ENCODE results near the gene RYR1.

The RYR1 gene

DNA sequence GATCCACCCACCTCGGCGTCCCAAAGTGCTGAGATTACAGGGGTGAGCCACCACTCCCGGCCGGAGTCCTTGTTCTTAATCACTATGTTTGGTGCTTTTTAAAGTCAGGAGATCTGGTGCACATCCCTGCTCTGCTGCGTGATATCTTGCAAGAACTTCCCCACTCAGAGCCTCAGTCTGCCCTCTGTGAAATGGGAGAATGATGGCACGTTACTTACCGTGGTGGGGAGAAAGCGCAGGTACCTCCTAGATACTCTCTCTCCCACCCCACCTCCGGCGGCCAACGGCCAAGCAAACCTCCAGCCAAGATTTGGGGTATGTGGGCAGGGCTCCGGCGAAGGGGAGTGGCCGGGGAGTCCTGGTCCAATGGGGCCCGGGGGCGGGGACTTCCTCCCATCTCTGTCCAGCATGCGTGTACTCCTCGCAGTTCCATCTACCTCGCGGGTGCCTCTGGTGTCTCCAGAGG lies at the start of gene RYR1:
Gene RYR1 (plus strand): TSS at position 424 of the 466 bp plus-strand sequence. CDS start 139 bp downstream, outside the sequence.
- DNase-seq = no peak

DNA sequence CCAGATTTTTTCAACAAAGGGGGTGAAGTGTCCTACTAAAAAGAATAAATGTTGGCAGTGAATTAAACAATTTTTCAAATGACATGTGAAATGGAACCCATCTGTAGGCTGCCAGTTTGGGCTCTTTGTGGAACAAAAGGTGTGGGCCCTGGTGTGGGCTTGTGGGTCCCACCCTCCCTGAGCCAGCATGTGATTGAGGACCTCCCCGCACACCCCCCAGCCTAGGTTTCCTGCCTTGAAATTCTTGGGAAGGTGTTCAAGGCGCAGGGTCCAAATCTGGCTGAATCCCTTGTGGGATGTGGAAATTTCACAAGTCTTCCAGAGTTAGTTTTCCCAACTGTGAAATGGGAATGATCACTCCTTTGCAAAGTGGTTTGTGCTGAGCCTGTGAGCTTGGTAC lies 49.7 kb upstream of the RYR1 start:
- DNase-seq = no peak

DNA sequence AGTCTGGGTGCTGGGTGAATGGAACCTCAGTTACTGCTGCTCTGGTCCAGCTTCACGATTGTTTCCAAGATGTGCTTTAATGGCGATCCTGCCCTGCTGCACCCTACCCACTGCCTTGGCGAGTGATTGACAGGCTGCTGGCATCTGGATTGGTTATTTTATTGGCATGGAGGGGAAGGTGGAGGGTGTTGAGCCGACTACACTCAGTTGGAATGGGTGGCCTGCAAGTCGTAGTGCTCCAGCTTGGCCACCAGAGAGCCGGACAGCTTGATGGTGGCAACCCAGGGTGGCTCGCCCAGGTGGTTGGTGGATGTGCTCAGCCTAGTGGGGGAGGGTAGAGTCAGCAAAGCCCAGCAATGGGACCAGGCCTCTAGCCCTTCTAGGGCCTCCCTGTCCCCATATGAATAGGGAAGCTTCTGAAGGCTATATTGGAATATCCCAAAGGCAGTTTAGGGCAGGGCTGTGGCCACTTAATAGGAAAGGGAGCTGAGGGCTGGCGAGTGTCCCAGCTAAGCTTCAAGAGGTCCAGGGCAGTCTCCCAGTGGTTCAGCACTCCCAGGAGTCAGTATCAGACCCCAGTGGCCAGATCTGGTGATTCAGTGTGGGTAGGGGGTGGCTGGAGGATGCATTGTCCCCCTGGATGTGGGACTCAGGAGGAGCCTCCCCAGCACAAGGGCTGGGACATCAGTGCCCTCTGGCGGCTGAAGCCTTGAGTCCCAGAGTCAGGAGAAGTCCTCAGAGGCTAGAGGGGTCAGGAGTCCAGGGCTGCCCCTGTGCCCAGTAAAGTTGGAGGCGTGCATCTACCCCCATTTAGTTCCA lies 49.1 kb upstream of the RYR1 start:
- DNase-seq = peak; percentile 62

DNA sequence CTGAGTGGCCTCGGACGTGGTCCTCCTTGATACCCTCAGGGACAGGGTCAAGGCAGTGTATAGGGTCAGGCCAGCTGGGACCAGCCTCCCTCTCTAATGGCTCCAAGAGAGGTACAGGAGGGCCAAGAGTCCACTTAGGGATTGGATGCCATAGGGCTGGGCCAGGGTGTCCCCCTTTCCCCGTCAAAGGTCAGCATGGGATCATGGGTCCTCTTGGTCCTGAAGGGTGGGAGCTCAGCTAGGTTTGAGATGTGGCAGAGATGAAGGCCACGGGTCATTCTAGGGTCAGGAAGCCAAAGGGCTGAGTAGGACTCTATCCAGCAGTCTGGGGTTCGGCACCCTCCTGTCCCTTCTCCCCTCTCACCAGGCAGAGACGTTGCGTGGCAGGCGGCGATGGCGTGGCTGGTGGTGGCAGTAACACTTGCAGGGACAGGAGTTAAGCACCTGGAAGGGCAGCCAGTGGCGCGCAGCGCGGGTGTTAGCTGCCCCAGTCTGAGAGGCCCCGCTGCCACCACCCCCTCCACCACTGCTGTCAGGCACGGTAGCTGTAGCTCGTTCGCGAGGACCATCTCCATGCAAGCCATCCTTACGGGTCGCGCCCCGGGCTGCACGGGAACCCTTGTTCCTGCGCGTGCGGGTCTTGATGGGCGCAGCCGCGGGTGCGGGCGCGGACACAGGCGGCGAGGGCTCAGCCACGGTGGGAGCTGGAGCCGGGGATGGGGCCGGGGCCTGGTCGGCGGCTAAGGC lies 48.3 kb upstream of the RYR1 start:
- no peak for DNase-seq

DNA sequence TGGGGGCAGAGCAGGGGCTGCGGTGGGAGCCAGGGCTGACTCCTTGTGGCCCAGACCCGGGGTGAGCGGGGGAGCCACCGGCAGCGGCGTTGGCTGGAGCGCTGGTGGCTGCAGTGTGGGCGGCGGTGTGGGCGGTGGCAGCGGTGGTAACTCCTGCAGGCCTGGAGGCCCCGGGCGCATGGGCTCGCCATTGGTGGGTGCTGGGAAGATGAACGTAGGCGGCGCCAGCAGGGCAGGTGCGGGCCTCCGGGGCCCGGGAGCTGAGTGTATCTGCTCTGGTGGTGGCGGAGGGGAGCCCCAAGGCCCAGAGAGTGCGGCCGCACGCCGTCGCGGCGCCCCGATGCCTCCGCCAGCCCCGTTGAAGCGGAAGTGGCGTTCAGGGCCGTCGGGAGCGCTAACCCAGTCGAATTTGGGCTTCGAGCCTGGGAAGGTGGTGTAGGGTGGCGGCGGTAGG lies 47.7 kb upstream of the RYR1 start:
- DNase-seq = peak; percentile 69

DNA sequence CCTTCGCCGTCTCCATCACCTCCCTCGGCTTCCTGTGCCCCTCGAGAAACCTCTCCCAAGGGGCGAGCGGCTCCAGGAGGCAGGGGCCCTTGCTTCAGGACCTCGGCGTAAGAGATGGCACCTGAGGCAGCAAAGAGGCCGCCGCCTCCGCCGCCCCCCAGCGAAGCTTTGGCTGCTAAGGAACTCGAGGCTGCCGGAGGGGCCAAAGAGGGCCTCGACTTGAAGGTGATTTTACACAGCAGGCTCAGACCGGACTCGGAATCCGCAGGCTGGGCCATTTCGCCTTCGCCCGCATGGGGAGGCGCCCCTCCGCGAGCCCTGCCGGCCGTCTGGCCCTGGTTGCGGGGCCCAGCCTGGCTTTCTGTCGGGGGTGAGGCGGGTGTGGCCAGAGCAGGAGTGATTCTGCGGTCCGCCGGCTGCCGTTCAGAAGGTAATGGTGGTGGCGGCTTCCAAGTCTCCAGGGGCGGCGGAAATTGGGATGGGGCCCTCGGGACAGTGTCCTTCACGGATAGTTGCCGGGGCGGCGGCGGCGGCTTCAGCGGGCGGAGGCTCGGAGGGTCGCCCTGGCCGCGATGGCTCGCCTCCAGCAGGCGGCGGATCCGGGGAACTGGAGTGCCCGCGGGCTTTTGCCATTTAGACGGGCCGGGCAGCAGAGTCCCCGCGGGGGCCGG lies 47.1 kb upstream of the RYR1 start:
- DNase-seq = peak; percentile 63

DNA sequence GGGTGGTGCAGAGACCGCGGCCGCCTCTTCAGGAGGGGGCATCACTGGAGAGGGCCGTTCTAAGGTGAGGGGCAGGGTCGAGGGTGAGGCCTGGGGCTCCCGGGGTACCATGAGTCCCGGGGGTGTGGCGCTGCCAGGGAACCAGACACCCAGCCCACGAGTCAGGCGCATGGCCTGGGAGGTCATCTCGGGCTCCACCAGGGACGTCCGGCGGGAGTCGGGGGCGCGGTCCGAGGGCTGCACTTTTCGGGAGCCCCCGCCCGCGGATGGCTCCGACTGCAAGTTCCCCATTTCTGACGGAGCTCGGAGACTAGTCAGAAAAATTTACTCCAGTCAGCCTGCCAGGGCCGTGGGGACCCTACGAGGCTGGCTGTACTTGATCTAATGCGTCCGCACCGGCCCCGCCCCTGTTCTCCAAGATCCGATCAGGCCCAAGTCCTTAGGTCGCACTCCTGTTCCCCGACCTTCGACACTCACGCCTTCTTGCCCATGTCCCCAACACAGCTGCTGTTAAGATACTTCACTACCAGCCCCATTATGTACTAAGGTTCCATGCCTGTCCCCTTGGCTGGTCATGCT lies 46.4 kb upstream of the RYR1 start:
- peak; percentile 62 for DNase-seq

DNA sequence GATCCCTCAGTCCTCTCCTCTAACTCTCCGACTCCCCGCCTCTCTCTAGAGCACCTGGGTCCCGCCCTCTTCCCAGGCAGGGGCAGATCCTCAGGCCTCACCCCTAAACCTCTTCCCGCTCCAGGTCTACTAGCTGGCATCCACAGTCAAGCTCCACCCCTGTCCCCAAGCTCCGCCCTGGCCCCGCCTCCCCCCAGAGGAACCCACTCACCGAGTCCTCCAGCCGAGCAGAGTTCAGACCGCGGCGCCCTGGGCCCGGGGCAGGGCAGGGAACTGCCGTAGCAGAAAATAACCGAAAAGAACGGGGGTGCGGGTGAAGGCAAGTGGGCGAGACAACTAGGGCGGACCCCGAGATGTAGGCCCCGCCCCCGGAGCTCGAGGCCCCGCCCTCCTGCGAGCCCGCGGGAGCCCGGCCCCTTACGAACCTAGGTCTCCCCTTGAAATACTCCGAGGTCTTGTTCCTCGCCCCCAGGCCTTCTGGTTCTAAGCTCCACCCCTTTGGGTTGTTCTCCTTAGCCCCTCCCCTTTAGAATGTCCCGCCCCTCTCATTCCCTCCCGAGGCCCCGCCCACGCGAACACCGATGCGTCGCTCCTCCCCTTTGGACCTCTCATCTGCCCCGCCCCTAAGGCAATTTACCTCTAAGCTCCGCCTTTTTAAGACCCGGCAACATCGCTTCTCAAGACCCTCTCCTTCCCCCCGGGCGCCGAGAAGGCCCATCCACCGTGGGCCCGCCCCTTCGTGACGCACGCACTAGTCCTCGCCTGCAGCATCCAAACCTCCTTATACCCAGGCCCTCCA lies 45.7 kb upstream of the RYR1 start, which contains the start of gene GGN:
Gene GGN (minus strand): TSS at position 485 of the 799 bp plus-strand sequence. CDS start 773 bp downstream, outside the sequence.
- DNase-seq = peak; percentile 94

DNA sequence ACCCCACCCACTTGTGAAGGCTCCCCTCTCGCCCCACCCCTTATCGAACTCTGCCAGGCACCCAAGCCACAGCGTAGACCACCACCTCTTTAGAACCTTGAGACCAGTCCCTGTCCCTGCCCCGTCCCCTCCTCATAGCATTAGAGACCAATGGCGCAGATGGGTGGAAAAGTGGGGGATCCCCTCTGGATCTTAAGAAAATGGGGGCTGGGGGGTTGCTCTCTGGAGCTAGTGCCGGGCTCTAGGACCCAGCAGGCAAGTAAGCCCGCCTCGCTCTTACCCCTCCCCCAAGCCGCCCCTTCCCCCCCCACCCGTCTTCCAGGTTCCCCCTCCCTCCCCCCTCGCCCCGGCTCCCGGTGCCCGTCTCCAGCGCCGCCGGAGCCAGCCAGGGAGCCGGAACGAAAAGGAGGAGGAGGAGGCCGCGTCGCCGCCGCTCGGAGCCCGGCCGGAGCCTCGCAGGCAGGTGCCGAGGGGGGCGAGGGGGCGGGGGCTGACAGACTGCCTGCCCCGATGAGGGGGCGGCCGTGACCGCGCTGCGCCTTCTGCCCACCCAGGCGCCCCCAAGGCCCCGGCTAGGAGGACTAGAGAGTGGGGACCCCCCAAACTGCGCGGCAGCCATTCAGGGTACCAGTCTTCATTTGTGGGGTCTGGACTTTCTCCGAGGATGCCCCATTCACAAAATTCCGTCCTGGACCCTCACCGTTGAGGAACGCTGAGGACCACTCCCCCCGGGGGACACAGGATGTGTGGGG lies 45.0 kb upstream of the RYR1 start, which contains the start of gene SPRED3:
Gene SPRED3 (plus strand): TSS at position 349 of the 752 bp plus-strand sequence. CDS start 1,606 bp downstream, outside the sequence.
- peak; percentile 75 for DNase-seq

DNA sequence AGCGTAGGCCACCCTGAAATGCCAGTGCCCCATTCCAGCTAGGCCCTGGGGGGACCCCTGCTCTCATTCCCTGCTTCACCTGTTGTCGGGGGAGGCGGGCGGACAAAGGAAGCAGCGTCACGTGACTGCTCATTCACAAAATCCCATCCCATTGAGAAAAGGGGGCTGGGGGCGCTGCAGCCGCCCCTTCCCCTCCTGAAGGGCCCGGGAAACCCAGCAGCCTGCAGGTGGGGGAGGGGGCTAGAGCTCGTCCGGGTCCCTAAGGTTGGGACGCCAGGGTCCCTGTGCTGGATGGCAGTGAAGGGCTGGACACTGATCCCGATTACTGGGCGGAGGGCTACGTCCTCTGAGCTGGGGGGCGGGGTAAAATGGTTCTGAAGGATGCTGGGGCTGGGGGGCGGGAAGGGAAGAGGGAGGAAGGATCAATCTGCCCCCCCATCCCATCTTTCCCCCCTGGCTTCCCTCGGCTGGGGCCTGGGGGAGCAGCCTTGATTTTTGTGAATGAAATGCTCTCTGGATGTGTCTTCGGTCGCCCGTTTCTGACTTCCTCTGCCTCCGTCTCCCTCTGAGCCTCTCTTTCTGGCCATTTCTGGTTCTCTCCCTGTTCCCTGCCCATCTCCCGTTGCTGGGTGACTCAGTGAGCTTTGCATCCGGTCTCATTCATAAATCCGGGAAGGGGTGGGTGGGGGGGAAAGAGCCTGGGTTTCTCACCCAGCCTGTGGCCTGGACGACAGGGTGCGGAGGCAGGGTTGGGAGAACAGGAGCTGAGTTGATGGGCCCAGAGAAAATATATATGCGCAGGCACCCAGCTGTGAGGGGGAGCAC lies 44.2 kb upstream of the RYR1 start:
- DNase-seq = peak; percentile 78

DNA sequence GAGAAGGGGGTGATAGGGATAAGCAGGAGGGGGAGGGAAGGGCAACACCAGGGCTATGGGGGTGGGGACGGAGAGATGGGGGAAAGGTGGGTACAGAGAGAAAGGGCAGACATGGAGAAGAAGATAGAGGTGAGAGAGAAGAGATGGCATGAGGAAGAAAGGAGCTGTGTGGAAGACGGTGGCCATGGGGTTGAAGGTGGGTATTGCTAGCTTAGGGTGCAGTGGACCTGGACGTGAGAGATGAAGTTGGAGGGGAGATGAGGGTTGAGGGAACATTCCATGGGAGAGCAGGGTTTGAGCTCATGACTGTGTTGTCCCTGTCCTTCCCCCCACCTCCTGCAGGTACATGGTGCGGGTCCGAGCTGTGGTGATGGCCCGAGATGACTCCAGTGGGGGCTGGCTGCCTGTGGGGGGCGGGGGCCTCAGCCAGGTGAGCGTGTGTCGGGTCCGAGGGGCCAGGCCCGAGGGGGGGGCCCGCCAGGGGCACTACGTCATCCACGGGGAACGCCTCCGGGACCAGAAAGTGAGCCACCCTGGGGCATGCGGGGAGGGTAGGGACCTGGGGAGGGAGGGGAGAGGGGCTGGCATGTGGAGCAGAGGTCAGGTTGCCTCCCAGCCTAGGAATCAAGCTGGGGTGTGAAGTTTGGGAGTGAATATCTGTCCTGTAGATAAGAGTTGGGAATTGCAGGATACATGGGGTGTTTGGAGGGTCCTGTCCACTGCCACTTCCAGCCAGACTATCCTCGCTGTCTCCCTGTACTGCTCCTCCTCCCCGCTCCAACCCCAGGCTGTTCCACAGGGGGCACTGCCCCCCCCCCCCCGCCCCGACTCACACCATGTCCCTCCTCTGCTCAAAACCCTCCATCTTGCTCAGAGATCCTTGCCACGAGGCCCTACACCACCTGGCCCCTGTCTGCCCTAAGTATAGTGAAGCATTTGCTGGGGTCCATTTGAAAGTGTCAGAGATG lies 43.2 kb upstream of the RYR1 start:
- DNase-seq = no peak

DNA sequence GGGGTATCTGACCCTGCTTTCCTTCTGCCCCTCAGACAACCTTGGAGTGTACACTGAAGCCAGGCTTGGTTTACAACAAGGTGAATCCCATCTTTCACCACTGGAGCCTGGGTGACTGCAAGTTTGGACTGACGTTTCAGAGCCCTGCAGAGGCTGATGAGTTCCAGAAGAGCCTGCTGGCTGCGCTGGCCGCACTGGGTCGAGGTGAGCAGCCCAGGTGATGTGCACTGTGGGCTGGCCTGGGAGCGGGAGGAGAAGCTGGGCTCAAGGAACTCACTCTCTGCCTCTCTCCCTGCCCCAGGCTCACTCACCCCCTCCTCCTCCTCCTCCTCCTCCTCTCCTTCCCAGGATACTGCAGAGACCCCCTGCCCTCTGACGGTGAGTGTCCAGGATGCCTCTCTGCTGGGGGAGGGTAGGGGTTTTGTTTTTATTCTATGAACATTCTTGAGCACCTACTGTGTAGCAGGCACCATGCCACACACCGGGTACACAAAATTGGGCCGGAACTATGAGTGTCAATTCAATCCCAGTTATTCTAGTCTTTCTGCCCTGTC lies 41.5 kb upstream of the RYR1 start:
- no peak for DNase-seq

DNA sequence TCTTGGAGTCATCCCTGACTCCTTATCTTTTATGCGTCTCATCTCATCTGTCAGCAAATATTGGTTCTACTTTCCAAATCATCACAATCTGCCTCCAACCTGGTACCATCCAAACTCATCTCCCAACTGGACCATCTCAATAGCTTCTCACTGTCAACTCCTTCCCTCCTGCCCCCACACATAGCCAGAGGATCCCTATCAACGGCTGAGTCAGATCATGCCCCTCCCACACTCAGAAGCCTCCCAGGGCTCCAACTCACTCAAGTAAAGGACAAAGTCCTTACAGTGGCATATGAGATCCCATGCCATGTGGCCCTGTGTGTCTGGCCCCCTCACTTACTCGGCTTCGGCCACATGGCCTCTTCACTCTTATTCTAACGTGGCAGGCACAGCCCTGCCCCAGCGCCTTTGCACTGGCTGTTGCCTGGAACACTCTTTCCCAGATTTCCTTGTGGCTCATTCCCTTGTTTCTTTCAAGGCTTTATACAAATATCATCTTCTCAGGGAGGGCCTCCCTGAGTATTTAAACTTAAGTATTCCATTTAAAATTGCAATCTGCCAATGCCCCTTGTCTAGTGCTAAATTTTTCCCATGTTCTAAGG lies 40.7 kb upstream of the RYR1 start:
- peak; percentile 40 for DNase-seq

DNA sequence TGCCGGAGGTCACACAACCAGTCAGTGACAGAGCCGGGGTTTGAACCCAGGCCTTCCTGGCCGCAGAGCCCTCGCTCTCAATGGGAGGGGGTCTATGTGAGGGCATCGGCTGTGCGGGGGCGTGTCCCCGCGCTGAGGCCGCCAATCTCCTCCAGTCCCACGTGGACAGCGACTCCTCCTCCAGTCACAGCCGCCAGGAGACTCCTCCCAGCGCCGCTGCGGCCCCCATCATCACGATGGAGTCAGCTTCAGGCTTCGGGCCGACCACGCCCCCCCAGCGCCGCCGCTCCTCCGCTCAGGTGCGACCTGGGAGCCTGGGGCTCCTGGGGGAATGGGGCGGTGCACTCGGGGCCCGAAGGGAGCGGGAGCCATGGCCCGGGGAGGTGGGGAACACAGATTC lies 39.0 kb upstream of the RYR1 start:
- DNase-seq = peak; percentile 65

DNA sequence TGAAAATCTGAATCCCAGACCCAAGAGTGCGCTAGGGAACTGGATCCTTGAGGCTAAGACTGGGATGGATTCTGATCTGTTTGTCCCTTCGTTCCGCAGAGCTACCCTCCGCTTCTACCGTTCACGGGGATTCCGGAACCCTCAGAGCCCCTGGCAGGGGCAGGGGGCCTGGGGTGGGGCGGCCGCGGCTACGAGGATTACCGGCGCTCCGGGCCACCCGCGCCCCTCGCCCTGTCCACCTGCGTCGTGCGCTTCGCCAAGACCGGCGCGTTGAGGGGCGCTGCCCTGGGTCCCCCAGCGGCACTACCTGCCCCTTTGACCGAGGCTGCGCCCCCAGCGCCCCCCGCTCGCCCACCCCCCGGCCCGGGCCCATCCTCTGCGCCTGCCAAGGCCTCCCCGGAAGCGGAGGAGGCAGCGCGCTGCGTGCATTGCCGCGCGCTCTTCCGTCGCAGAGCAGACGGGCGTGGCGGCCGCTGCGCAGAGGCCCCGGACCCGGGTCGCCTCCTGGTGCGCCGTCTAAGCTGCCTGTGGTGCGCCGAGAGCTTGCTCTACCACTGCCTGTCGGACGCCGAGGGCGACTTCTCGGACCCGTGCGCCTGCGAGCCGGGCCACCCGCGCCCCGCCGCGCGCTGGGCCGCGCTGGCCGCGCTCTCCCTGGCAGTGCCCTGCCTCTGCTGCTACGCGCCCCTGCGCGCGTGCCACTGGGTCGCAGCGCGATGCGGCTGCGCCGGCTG lies 37.9 kb upstream of the RYR1 start:
- DNase-seq = no peak

DNA sequence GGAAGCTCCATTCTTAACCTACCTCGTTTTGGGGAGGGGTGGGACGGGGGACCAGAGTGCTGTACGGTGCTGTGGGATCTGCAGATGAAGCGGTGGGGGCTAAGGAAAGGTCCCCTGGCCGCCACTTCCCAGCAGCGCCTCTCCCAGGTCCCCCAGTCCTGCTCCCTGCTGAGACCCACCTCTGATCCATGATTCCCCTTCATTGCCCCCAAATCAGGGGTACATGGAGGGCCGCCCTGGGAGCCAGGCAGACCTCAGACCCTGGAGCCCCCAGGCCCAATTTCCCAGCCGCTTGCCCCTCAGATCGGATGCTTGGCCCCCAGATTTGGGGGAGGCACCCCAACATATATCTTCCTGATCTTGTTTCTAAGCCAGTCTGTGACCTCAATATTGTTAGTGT lies 34.4 kb upstream of the RYR1 start:
- no peak for DNase-seq

DNA sequence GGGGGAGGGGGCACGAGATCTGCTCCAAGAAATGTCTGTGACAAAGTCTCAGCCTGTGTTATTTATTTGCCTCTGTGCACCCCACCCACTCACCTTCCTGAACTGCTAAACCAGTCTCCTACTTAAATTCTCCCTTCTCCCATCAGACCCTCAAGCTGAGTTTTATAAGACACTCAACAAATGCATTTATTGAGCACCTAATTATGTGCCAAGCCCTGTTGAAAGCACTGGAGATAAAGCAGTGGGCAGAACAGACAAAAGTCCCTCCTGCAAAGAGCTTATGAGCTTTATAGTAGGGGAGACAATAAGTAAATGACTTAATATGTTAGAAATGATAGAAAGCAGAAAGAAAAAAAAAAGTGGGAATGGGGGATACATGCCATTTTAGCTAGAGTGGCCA lies 34.0 kb upstream of the RYR1 start:
- no peak for DNase-seq

Measured in DMS53 (cell line).